GM12878 (cell line): ENCODE measurements around the gene SLFNL1. TPM values are rescaled to one million over a fixed set of nuclear protein-coding genes. Genes with fewer than 3 reads are reported as not detected.

Source experiments
- BCL3 ChIP-seq: IDR thresholded peaks from 2 replicates; pipeline ENCODE4 v1.6.1; 2011; ENCODE audit warnings: borderline replicate concordance, low read depth, mild to moderate bottlenecking, moderate library complexity, low read length; ENCODE audit not compliant: insufficient read depth, poor library complexity, severe bottlenecking
- CBFB ChIP-seq: IDR thresholded peaks from 2 replicates; pipeline ENCODE4 v1.6.1; 2016; ENCODE audit warnings: antibody characterized with exemption, low read depth
- CBX5 ChIP-seq: sonication (generic); IDR thresholded peaks from 2 replicates; pipeline ENCODE4 v1.6.1; 2016; ENCODE audit warnings: low read depth, moderate library complexity, mild to moderate bottlenecking, inconsistent platforms
- E2F8 ChIP-seq: fragments of 450-650 bp; IDR thresholded peaks from 2 replicates; pipeline ENCODE4 v1.6.1; 2018; ENCODE audit warnings: mild to moderate bottlenecking, low read depth, moderate library complexity; ENCODE audit not compliant: partially characterized antibody
- HDGF ChIP-seq: fragments of 450-650 bp; IDR thresholded peaks from 2 replicates; pipeline ENCODE4 v1.6.1; 2016; ENCODE audit warnings: antibody characterized with exemption
- IKZF2 ChIP-seq, 2 experiments: fragments of 450-650 bp; IDR thresholded peaks; 2 replicates each; pipeline ENCODE4 v1.6.1; 2017; ENCODE audit warnings: mild to moderate bottlenecking in 2 of 2, moderate library complexity in 2 of 2
- JUND ChIP-seq: IDR thresholded peaks from 2 replicates; pipeline ENCODE4 v1.6.1; 2012; ENCODE audit warnings: low read depth, mild to moderate bottlenecking, low read length, improper control_type of control experiment, moderate library complexity
- NFYB ChIP-seq: IDR thresholded peaks from 2 replicates; pipeline ENCODE4 v1.6.1; 2011; ENCODE audit warnings: low read depth, mild to moderate bottlenecking, low read length, improper control_type of control experiment, moderate library complexity; ENCODE audit not compliant: insufficient read depth
- POLR2AphosphoS5 ChIP-seq: IDR thresholded peaks from 2 replicates; pipeline ENCODE4 v1.6.1; 2011; ENCODE audit warnings: mild to moderate bottlenecking, low read length, inconsistent platforms
- RAD51 ChIP-seq: fragments of 450-650 bp; IDR thresholded peaks from 2 replicates; pipeline ENCODE4 v1.6.1; 2016; ENCODE audit warnings: moderate library complexity, mild to moderate bottlenecking, inconsistent platforms
- SIN3A ChIP-seq: IDR thresholded peaks from 2 replicates; pipeline ENCODE4 v1.6.1; 2012; ENCODE audit warnings: low read depth, low read length, improper control_type of control experiment
- SMAD1 ChIP-seq: fragments of 450-650 bp; IDR thresholded peaks from 2 replicates; pipeline ENCODE4 v1.6.1; 2018; ENCODE audit warnings: mild to moderate bottlenecking, low read depth; ENCODE audit not compliant: partially characterized antibody
- ZBTB11 ChIP-seq: fragments of 450-650 bp; formaldehyde crosslinking; IDR thresholded peaks from 2 replicates; pipeline ENCODE4 v1.5.0; 2022; ENCODE audit warnings: mild to moderate bottlenecking, missing genetic modification characterization
- ZBTB40 ChIP-seq: fragments of 450-650 bp; IDR thresholded peaks from 2 replicates; pipeline ENCODE4 v1.6.1; 2016; ENCODE audit warnings: mild to moderate bottlenecking, moderate library complexity, borderline replicate concordance
- polyA plus RNA-seq, 11 experiments: library from polyadenylated mRNA; depleted of rRNA in 4 of 11; unstranded in 6 of 11; stranded (reverse) in 5 of 11; fragments of >200 nt; fragmentation: Nextera tagmentation in 4 of 11; fragmentation: Illumina TruSeq in 1 of 11; extraction: Ambion mirVana in 4 of 11; extraction: Trizol in 1 of 11; gene quantifications; 1 replicate in 1 of 11; 2 replicates in 10 of 11; pipeline versions ENCODE4 v1.2.1 to v1.2.3, GENCODE V29; 2011 to 2016; ENCODE audit warnings: inconsistent platforms in 2 of 11, missing spikeins in 2 of 11, low read depth in 1 of 11
- total RNA-seq, 4 experiments: library from RNA; depleted of rRNA in 3 of 4; stranded (reverse); fragments of >200 nt in 3 of 4; fragmentation: Illumina TruSeq in 1 of 4; extraction: Trizol in 1 of 4; gene quantifications; 2 replicates each; pipeline versions ENCODE4 v1.2.1 to v1.2.3, GENCODE V29; 2013 to 2021

Gene SLFNL1
- total and polyA plus RNA-seq, 10 of the 15 experiments (the other 5 are each of a cell fraction or from before 2014, with no cell fraction given) = 0.05 to 0.98 (median 0.16) TPM; not detected in 2

- TF ChIP-seq ZBTB40 = no peak
- TF ChIP-seq POLR2AphosphoS5 = peak; percentile 42; the same call in 1 of the 2 replicates
- TF ChIP-seq NFYB = no peak
- no peak for TF ChIP-seq JUND
- 0 out of 2 replicates have a peak, but pooled peaks have one; percentile 54 for TF ChIP-seq SIN3A
- TF ChIP-seq ZBTB11 = no peak
- no peak for TF ChIP-seq SMAD1
- TF ChIP-seq IKZF2 (IDR thresholded peaks at IDR 0.05) = no peak
- TF ChIP-seq CBX5 = no peak
- no peak for TF ChIP-seq E2F8
- peak; percentile 77; the same call in 1 of the 2 replicates for TF ChIP-seq HDGF
- no peak for TF ChIP-seq BCL3
- TF ChIP-seq RAD51 = no peak
- TF ChIP-seq CBFB = no peak
These were observed 40.9 kb downstream of the SLFNL1 start (continued) for GRCh38 chr1:40980453-40981121.
